22Rv1 (cell line): ENCODE results near the gene RYR2.

Source experiments
- H3K27ac ChIP-seq: fragments of 450-650 bp; 2 replicates; pipeline ENCODE4 v1.5.1; 2017
- CTCF ChIP-seq: fragments of 450-650 bp; IDR thresholded peaks from 2 replicates; pipeline ENCODE4 v1.5.1; 2017; ENCODE audit warnings: mild to moderate bottlenecking
- ZFX ChIP-seq: fragments of 450-650 bp; IDR thresholded peaks from 2 replicates; pipeline ENCODE4 v1.6.1; 2017; ENCODE audit warnings: antibody characterized with exemption, borderline replicate concordance

Gene RYR2

GRCh38 chr1:237779356-237779755, 737.4 kb downstream of the RYR2 start:
- TF ChIP-seq ZFX (no peak), CTCF (no peak)
- no peak overlapping the region for H3K27ac ChIP-seq

- H3K27ac ChIP-seq: no peak overlapping the region
- no peak for TF ChIP-seq CTCF
- TF ChIP-seq ZFX: no peak
These were observed 744.2 kb downstream of the RYR2 start for GRCh38 chr1:237786066-237786719.

GRCh38 chr1:237788069-237788468, 746.1 kb downstream of the RYR2 start:
- H3K27ac ChIP-seq: no peak overlapping the region
- TF ChIP-seq ZFX (no peak), CTCF (no peak)

- TF ChIP-seq CTCF (no peak), ZFX (no peak)
- H3K27ac ChIP-seq: no peak overlapping the region
These were observed 747.6 kb downstream of the RYR2 start for GRCh38 chr1:237789619-237790018.

GRCh38 chr1:237791592-237791991, 749.6 kb downstream of the RYR2 start:
- no peak overlapping the region for H3K27ac ChIP-seq
- no peak for TF ChIP-seq ZFX
- TF ChIP-seq CTCF: no peak

- TF ChIP-seq ZFX (no peak), CTCF (no peak)
These were observed 750.2 kb downstream of the RYR2 start for GRCh38 chr1:237792149-237792548.

GRCh38 chr1:237792726-237793125, 750.7 kb downstream of the RYR2 start:
- H3K27ac ChIP-seq: no peak overlapping the region
- TF ChIP-seq CTCF: no peak
- TF ChIP-seq ZFX: no peak

More at GRCh38 chr1:237792149-237792548, 750.2 kb downstream of the RYR2 start:
- H3K27ac ChIP-seq: no peak overlapping the region
